ENCODE data around the gene RGS16.
A peak's percentile ranks its signal among the peaks of the same experiment; 100 is the strongest.

Gene RGS16

GRCh38 chr1:182580736-182581135 is 23.5 kb downstream of the RGS16 start:
- DNase-seq (ENCODE audit: low spot score) = no peak

- no peak for DNase-seq (ENCODE audit: low spot score)
Observed at GRCh38 chr1:182575540-182576149, 28.5 kb downstream of the RGS16 start.

GRCh38 chr1:182574156-182574555 is 30.0 kb downstream of the RGS16 start:
- no peak for DNase-seq (ENCODE audit: low spot score)

DNA sequence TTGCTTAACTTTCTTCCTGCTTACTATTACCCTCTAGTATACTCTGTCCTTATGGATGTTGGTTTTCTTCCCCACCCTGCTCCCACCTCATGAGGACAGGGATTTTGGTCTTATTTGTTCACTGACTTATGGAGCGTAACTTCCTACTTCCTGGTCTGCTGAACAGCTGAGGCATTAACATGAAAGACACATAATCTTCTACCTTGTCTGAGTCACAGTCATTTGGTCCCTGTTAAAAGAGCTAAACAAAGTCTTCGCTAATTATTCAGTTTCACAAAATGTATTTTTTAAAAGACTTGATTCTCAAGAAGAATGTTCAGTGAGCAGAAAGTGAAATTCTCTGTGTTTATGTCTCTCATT is 33.6 kb downstream of the RGS16 start:
- no peak for DNase-seq (ENCODE audit: low spot score)

GRCh38 chr1:182569939-182570610 is 34.1 kb downstream of the RGS16 start:
- no peak for DNase-seq (ENCODE audit: low spot score)

- DNase-seq (ENCODE audit: low spot score) = peak; percentile 38
Observed at GRCh38 chr1:182568647-182569284, 35.4 kb downstream of the RGS16 start.

DNA sequence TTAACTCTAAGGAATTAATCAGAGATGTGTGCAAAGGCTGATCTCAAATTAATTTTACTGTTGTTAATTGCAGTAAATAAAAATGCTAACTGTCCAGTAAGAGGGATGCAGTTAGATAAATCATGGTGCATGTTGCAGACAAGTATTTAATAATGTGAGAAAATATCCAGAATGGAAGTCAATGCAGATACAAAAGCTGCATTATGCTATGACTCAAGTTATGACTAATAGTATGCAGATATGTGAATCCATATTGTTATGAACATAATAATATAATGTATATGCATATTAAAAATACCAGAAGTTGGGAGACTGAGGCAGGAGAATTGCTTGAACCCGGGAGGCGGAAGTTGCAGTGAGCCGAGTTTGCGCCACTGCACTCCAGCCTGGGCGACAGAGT is 36.6 kb downstream of the RGS16 start:
- no peak for DNase-seq (ENCODE audit: low spot score)

DNA sequence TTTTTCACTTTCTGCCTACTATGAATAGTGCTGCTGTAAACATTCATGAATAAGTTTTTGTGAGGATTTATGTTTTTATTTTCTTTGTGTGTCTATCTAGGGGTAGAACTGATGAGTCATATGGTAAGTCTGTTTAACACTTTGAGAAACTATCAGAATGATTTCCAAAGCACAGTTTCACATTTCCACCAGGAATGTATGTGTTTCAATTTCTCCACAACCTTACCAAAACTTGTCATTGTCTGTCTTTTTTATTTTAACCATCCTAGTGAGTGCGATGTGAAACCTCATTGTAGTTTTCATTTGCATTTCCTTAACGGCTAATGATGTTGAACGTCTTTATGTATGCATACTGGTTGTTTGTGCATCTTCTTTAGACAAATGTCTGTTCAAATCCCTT is 38.7 kb downstream of the RGS16 start:
- no peak for DNase-seq (ENCODE audit: low spot score)

GRCh38 chr1:182564406-182565004 is 39.7 kb downstream of the RGS16 start:
- DNase-seq (ENCODE audit: low spot score) = no peak

DNA sequence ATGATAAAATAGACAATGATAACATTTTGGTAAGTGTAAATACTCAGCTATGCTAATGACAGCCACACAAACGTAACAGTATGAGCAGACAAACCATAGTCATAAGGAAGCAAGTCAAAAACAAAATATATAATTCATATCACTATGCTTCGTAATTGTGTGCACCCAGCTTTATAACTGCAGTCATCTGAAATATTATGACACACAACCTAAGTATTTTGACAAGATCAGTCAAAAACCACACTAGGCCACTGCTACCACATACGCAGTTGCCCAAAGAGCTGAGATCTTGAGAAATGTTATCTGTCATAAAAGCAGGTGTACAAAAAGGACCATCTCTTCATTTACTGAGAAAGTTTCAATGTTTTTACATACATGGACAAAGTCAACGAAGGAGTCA is 41.1 kb downstream of the RGS16 start:
- DNase-seq (ENCODE audit: low spot score) = no peak

GRCh38 chr1:182561456-182561855 is 42.7 kb downstream of the RGS16 start:
- no peak for DNase-seq (ENCODE audit: low spot score)

- no peak for DNase-seq (ENCODE audit: low spot score)
Observed at GRCh38 chr1:182560392-182560984, 43.7 kb downstream of the RGS16 start.

GRCh38 chr1:182556279-182556678 is 47.9 kb downstream of the RGS16 start:
- DNase-seq (ENCODE audit: low spot score) = no peak

- no peak for DNase-seq (ENCODE audit: low spot score)
Observed at GRCh38 chr1:182555493-182555892, 48.7 kb downstream of the RGS16 start.

DNA sequence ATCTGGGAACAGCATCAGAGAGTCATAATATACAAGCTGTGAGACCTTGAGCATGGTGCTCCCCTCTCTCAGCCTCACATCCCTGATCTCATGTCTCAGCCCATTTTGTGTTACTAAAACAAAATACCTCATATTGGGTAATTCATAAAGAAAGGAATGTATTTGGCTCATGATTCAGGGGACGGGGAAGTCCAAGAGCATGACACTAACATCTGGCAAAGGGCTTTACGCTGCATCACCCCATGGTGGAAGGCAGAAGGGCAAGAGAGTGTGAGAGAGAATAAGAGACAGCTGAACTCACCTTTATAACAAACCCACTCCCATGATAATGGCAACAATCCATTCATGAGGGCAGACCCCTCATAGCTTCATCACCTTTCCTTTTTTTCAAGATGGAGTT is 51.7 kb downstream of the RGS16 start:
- DNase-seq (ENCODE audit: low spot score) = no peak

- DNase-seq (ENCODE audit: low spot score) = no peak
Observed at GRCh38 chr1:182549811-182550210, 54.4 kb downstream of the RGS16 start.

DNA sequence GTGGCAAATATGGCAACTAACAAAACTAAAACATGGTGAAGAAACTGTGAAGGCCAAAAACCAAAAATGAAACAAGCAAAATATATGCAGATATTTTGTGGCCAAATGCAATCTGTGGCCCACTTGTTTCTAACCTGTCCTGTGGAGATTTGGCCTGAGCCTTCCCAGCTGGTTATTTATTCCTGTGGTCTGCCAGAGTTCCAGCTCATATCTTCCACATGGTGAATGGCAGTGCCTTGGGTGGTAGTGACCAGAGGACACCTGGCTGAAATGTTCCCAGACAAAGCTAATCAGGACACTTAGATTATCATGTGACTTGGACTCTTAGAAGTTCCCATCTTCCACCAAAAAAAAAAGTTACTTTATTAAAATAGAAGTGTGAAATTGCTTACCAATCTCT is 54.8 kb downstream of the RGS16 start:
- no peak for DNase-seq (ENCODE audit: low spot score)
